ENCODE results near the gene FAM234B.
"Not testable (repeated sequence)": the region's sequence is repeated elsewhere in the genome, so short reads cannot be mapped to it uniquely, and the experiment has no call there.

Gene FAM234B

DNA sequence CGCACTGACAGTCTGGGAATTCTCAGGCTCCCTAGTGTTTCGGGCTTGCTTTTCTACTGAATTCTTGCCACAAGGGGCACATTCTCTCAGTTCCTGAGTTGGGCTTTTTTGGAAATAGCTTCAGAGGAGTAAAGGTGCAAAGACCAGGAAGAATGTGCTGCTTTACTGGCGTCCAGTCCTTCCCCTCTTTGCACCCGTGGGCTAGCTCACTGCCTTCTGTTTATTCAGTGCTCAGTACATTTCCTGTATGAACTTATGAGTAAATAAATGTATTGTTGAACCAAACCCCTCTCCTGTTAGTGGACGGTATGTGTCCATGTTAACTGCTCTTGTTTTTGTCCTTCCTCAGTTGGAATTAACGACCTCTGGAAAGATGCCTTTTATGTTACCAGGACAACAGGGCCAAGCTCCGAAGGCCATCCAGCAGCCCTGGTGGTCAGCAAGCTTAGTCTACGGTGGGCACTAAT lies 35.3 kb downstream of the FAM234B start:
- TF ChIP-seq, protein P1, sequence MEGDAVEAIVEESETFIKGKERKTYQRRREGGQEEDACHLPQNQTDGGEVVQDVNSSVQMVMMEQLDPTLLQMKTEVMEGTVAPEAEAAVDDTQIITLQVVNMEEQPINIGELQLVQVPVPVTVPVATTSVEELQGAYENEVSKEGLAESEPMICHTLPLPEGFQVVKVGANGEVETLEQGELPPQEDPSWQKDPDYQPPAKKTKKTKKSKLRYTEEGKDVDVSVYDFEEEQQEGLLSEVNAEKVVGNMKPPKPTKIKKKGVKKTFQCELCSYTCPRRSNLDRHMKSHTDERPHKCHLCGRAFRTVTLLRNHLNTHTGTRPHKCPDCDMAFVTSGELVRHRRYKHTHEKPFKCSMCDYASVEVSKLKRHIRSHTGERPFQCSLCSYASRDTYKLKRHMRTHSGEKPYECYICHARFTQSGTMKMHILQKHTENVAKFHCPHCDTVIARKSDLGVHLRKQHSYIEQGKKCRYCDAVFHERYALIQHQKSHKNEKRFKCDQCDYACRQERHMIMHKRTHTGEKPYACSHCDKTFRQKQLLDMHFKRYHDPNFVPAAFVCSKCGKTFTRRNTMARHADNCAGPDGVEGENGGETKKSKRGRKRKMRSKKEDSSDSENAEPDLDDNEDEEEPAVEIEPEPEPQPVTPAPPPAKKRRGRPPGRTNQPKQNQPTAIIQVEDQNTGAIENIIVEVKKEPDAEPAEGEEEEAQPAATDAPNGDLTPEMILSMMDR (IDR thresholded peaks at IDR 0.05; ENCODE audit: insufficient read depth, low read depth, low read length, missing control alignments) = no peak
- DNase-seq (ENCODE audit: low read depth) = no peak
- H3K4me3 ChIP-seq (ENCODE audit: low read depth, low read length) = no peak overlapping the region

DNA sequence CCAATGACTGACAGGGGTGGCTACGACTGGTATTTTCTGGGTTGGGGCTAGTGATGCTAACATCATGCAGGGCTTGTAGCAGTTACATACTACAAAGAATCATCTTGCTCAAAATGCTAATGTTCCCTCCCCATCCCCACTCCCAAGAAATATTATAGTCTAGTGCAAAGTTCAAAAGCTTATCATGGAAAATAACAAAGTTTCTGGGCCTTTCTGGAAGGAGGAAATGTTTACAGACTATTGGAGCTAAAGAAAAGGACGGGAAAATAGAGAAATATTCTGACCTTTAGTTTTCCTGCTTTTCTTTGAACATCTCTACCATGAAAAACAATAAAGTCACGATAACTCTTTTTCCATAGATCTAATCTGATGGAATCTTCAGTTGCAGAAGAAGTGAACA lies 36.1 kb downstream of the FAM234B start:
- TF ChIP-seq, protein P1 (IDR thresholded peaks at IDR 0.05; ENCODE audit: insufficient read depth, low read depth, low read length, missing control alignments) = no peak
- DNase-seq (ENCODE audit: low read depth) = no peak

DNA sequence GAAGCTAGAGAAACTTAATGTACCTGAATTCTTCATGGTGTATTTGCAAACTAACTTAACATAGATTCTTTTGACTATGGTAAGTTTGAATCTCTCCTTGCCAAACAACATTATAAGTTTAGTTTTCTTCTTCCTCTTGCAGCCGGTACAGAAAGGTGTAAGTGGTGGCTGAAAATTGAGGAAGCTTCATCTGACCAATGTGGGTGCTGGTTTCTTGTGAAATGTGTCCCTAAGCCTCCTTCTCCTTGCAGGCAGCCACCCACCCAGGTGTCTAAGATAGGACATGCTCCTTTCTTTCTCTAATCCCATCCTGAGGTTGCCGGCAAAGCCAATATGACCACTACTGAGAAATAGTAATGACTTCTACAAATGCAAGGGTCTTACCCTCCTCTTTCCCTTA lies 38.7 kb downstream of the FAM234B start:
- no peak for DNase-seq (ENCODE audit: low read depth)
- H3K4me3 ChIP-seq (ENCODE audit: low read depth, low read length) = no peak overlapping the region
- TF ChIP-seq, protein P1 (IDR thresholded peaks at IDR 0.05; ENCODE audit: insufficient read depth, low read depth, low read length, missing control alignments) = no peak

More for the DNA sequence above, 36.1 kb downstream of the FAM234B start:
- no peak overlapping the region for H3K4me3 ChIP-seq (ENCODE audit: low read depth, low read length)

DNA sequence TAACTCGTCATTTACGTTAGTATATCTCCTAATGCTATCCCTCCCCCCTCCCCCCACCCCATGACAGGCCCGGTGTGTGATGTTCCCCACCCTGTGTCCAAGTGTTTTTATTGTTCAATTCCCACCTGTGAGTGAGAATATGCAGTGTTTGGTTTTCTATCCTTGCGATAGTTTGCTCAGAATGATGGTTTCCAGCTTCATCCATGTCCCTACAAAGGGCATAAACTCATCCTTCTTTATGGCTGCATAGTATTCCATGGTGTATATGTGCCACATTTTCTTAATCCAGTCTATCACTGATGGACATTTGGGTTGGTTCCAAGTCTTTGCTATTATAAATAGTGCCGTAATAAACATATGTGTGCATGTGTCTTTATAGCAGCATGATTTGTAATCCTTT lies 39.5 kb downstream of the FAM234B start:
- H3K4me3 ChIP-seq (ENCODE audit: low read depth, low read length); DNase-seq (ENCODE audit: low read depth): not testable (repeated sequence)

- TF ChIP-seq, protein P1 (IDR thresholded peaks at IDR 0.05; ENCODE audit: insufficient read depth, low read depth, low read length, missing control alignments) = no peak
- DNase-seq (ENCODE audit: low read depth) = no peak
- no peak overlapping the region for H3K4me3 ChIP-seq (ENCODE audit: low read depth, low read length)
Measured at GRCh38 chr12:13084898-13085640, 40.9 kb downstream of the FAM234B start.

GRCh38 chr12:13085968-13086686 lies 41.9 kb downstream of the FAM234B start:
- TF ChIP-seq, protein P1 (IDR thresholded peaks at IDR 0.05; ENCODE audit: insufficient read depth, low read depth, low read length, missing control alignments) = no peak
- H3K4me3 ChIP-seq (ENCODE audit: low read depth, low read length) = no peak overlapping the region
- DNase-seq (ENCODE audit: low read depth) = no peak

DNA sequence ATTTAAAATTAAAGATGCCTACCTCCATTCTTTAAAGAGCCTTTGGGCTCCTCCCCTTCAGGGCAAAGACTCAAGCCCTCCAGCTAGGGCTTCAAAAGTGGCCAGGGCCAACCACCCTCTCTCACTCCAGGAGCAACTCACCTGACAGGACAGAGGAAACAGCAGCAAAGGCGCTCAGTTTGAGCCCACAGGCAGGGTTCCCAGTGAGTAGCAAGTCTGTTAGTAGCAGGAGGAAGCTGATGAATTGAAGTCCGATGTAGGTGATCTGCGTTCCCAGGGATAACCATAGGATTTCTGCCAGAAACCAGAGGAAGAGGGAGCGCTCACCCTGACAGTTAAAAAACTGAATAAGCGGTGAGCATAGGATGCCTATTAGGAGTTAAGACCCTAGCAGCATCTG lies 43.6 kb downstream of the FAM234B start:
- TF ChIP-seq, protein P1 (IDR thresholded peaks at IDR 0.05; ENCODE audit: insufficient read depth, low read depth, low read length, missing control alignments) = no peak
- no peak for DNase-seq (ENCODE audit: low read depth)
- no peak overlapping the region for H3K4me3 ChIP-seq (ENCODE audit: low read depth, low read length)

All from GM12865 (cell line).